Lower leg skin (tissue), 4 donors: ENCODE results near the gene SSX2IP. TPM values are rescaled to one million over a fixed set of nuclear protein-coding genes. Genes with fewer than 3 reads are reported as not detected.

Experiments
- DNase-seq, 2 donors: peaks; one replicate each; pipeline ENCODE4 v3.0.0-alpha.2; 2019; ENCODE audit warnings: low spot score in 2 of 2
- H3K4me3 ChIP-seq: fragments of 200-600 bp; sonication (generic); 2 replicates; pipeline ENCODE4 v1.5.1; 2017; ENCODE audit warnings: mild to moderate bottlenecking, low read depth; ENCODE audit not compliant: poor library complexity, severe bottlenecking
- CTCF ChIP-seq, 3 donors: fragments of 450-650 bp; IDR thresholded peaks; one replicate each; pipeline ENCODE4 v1.5.1; 2016; ENCODE audit warnings: antibody characterized with exemption in 3 of 3, mild to moderate bottlenecking in 3 of 3, moderate library complexity in 2 of 3
- POLR2A ChIP-seq, 2 donors: fragments of 450-650 bp; IDR thresholded peaks; one replicate each; pipeline ENCODE4 v1.6.1; 2016 to 2017; ENCODE audit warnings: antibody characterized with exemption in 2 of 2, mild to moderate bottlenecking in 1 of 2, moderate library complexity in 1 of 2
- WGBS, 2 donors: methylation state at CpG; one replicate each; pipeline ENCODE4 v1.1.5; 2018; 5-methylcytosine and 5-hydroxymethylcytosine counted together
- intact Hi-C: fragments of 100-400 bp; cut with DNase I; formaldehyde crosslinking; loops from one replicate; pipeline ENCODE4 v1.15.0; 2023; ENCODE audit warnings: low total_unique reads
- total RNA-seq, 4 donors: library from RNA; depleted of rRNA; stranded (reverse); fragments of >200 nt; gene quantifications; one replicate each; pipeline ENCODE4 v1.1.0, GENCODE V29; 2016

SSX2IP gene
- total RNA-seq, 4 donors from 2014 or later = 6.7 to 9.3 (median 8.8) TPM

- TF ChIP-seq POLR2A (IDR thresholded peaks at IDR 0.05) (no peak), CTCF (IDR thresholded peaks at IDR 0.05) (no peak)
- no peak for DNase-seq
- no peak overlapping the region for H3K4me3 ChIP-seq
- intact Hi-C loops = loop anchor here (5.0 to 10.0 kb wide), 2 partner anchors 165 to 472 kb away; no protein-coding TSS in a partner anchor
- WGBS, 2 donors = 82 to 88% methylated on average over 5 of the region's 5 CpGs
Measured at GRCh38 chr1:84606977-84607376, 83.3 kb downstream of the SSX2IP start.

GRCh38 chr1:84605157-84605556 lies 85.1 kb downstream of the SSX2IP start:
- TF ChIP-seq POLR2A (IDR thresholded peaks at IDR 0.05) (no peak), CTCF (IDR thresholded peaks at IDR 0.05) (no peak)
- H3K4me3 ChIP-seq = no peak overlapping the region
- DNase-seq = no peak
- WGBS, 2 donors = 92 to 100% methylated on average over 1 of the region's 1 CpG
- intact Hi-C loops = loop anchor here (5.0 to 10.0 kb wide), 2 partner anchors 163 to 470 kb away; no protein-coding TSS in a partner anchor

GRCh38 chr1:84603941-84604830 lies 86.1 kb downstream of the SSX2IP start:
- TF ChIP-seq POLR2A (IDR thresholded peaks at IDR 0.05) (no peak), CTCF (IDR thresholded peaks at IDR 0.05) (no peak)
- intact Hi-C loops = loop anchor here (10.0 kb wide), 1 partner anchor 469 kb away; no protein-coding TSS in a partner anchor
- WGBS, 2 donors = 27 to 34% methylated on average over 15 of the region's 15 CpGs
- peak; percentile 62 to 87 for DNase-seq
- H3K4me3 ChIP-seq = no peak overlapping the region

GRCh38 chr1:84603223-84603622 lies 87.0 kb downstream of the SSX2IP start:
- TF ChIP-seq POLR2A (IDR thresholded peaks at IDR 0.05) = no peak
- no peak for TF ChIP-seq CTCF (IDR thresholded peaks at IDR 0.05)
- no peak for DNase-seq
- H3K4me3 ChIP-seq = no peak overlapping the region
- WGBS, 2 donors = 46 to 74% methylated on average over 2 of the region's 2 CpGs
- intact Hi-C loops = loop anchor here (10.0 kb wide), 1 partner anchor 468 kb away; no protein-coding TSS in a partner anchor

- no peak overlapping the region for H3K4me3 ChIP-seq
- TF ChIP-seq POLR2A (IDR thresholded peaks at IDR 0.05) = no peak
- no peak for TF ChIP-seq CTCF (IDR thresholded peaks at IDR 0.05)
- 86 to 87% methylated on average over 5 of the region's 5 CpGs for WGBS, 2 donors
- DNase-seq = no peak
- intact Hi-C loops = loop anchor here (10.0 kb wide), 1 partner anchor 466 kb away; no protein-coding TSS in a partner anchor
Measured at GRCh38 chr1:84600796-84601195, 89.5 kb downstream of the SSX2IP start.
